Keratinocyte (primary cell): ENCODE measurements around the gene PSAP. TPM values are rescaled to one million over a fixed set of nuclear protein-coding genes. Genes with fewer than 3 reads are reported as not detected.

Experiments
- DNase-seq: peaks from one replicate; pipeline ENCODE4 v3.0.0-alpha.2; 2011; ENCODE audit warnings: low read depth, missing footprints, low spot score
- FAIRE-seq: peaks from 2 replicates; lab custom pipeline; 2011; peaks lifted over from hg19 to GRCh38; lab: Jason Lieb, UNC
- H2AFZ ChIP-seq: 2 replicates; pipeline ENCODE4 v1.6.0; 2012; ENCODE audit warnings: low read length, control low read depth, inconsistent platforms; ENCODE audit not compliant: control insufficient read depth
- H3K27ac ChIP-seq: 2 replicates; pipeline ENCODE4 v1.5.1; 2011; ENCODE audit warnings: low read length; ENCODE audit not compliant: control insufficient read depth, insufficient read depth
- H3K27me3 ChIP-seq: 3 replicates; pipeline ENCODE4 v1.6.0; 2011; ENCODE audit warnings: low read length; ENCODE audit not compliant: control insufficient read depth, insufficient read depth; ENCODE audit errors: extremely low read depth
- H3K36me3 ChIP-seq, 2 experiments: 2 replicates in 1 of 2; 3 replicates in 1 of 2; pipeline ENCODE4 v1.5.1; 2011; ENCODE audit warnings: low read length in 2 of 2, mild to moderate bottlenecking in 1 of 2; ENCODE audit not compliant: control insufficient read depth in 2 of 2, insufficient read depth in 2 of 2; ENCODE audit errors: extremely low read depth in 1 of 2
- H3K4me1 ChIP-seq: 3 replicates; pipeline ENCODE4 v1.5.1; 2011; ENCODE audit warnings: low read length; ENCODE audit not compliant: control insufficient read depth, insufficient read depth; ENCODE audit errors: extremely low read depth
- H3K4me2 ChIP-seq: 3 replicates; pipeline ENCODE4 v1.6.0; 2011; ENCODE audit warnings: low read depth, low read length; ENCODE audit not compliant: control insufficient read depth, insufficient read depth; ENCODE audit errors: extremely low read depth
- H3K4me3 ChIP-seq, 3 experiments: fragments of 200-600 bp in 1 of 3; sonication (generic) in 1 of 3; 2 replicates in 2 of 3; 3 replicates in 1 of 3; pipeline ENCODE4 v1.5.1; 2011 to 2016; ENCODE audit warnings: low read length in 3 of 3, mild to moderate bottlenecking in 3 of 3, control low read depth in 2 of 3, inconsistent platforms in 1 of 3, low read depth in 1 of 3, mixed read lengths in 1 of 3, mixed run types in 1 of 3, moderate library complexity in 1 of 3; ENCODE audit not compliant: control insufficient read depth in 2 of 3, insufficient read depth in 2 of 3; ENCODE audit errors: extremely low read depth in 1 of 3
- H3K79me2 ChIP-seq: 2 replicates; pipeline ENCODE4 v1.6.0; 2012; ENCODE audit warnings: low read length; ENCODE audit not compliant: control insufficient read depth, insufficient read depth
- H3K9ac ChIP-seq: 3 replicates; pipeline ENCODE4 v1.6.0; 2011; ENCODE audit warnings: low read length; ENCODE audit not compliant: control insufficient read depth, insufficient read depth; ENCODE audit errors: extremely low read depth
- H3K9me1 ChIP-seq: 3 replicates; pipeline ENCODE4 v1.6.0; 2011; ENCODE audit warnings: low read length; ENCODE audit not compliant: control insufficient read depth, insufficient read depth; ENCODE audit errors: extremely low read depth
- H3K9me3 ChIP-seq: 2 replicates; pipeline ENCODE4 v1.5.1; 2012; ENCODE audit warnings: low read depth, low read length; ENCODE audit not compliant: control insufficient read depth
- H4K20me1 ChIP-seq: 3 replicates; pipeline ENCODE4 v1.6.0; 2011; ENCODE audit warnings: low read length; ENCODE audit not compliant: control insufficient read depth, insufficient read depth; ENCODE audit errors: extremely low read depth
- EZH2 ChIP-seq: IDR thresholded peaks from one replicate; pipeline ENCODE4 v1.6.1; 2012; ENCODE audit warnings: inconsistent platforms, mild to moderate bottlenecking, low read length, moderate library complexity
- dilution Hi-C: fragments of 300-500 bp; cut with MboI; formaldehyde crosslinking; loops from one replicate; pipeline ENCODE4 v1.7.0; 2020; ENCODE audit warnings: low sequenced_read_pairs; ENCODE audit not compliant: extremely low pct_ligation_motif_present
- polyA plus RNA-seq, 5 experiments: library from polyadenylated mRNA; depleted of rRNA in 3 of 5; stranded (reverse) in 3 of 5; stranded (forward) in 1 of 5; unstranded in 1 of 5; fragments of >200 nt; gene quantifications; 1 replicate in 1 of 5; 2 replicates in 3 of 5; 3 replicates in 1 of 5; pipeline versions ENCODE4 v1.2.1 to v1.2.3, GENCODE V29; 2011 to 2012; ENCODE audit warnings: missing spikeins in 2 of 5, low read depth in 1 of 5, low replicate concordance in 1 of 5
- TF ChIP-seq, protein P1 (sequence below), 3 experiments: IDR thresholded peaks in 1 of 3; conservative IDR thresholded peaks in 1 of 3; optimal IDR thresholded peaks in 1 of 3; 2 replicates in 2 of 3; 3 replicates in 1 of 3; pipeline versions ENCODE3 to v1.5.1; 2011; ENCODE audit warnings: low read length in 3 of 3, mild to moderate bottlenecking in 3 of 3, moderate library complexity in 2 of 3, control low read depth in 1 of 3, inconsistent platforms in 1 of 3; ENCODE audit not compliant: insufficient read depth in 2 of 3; ENCODE audit errors: extremely low read depth in 1 of 3

PSAP gene
- polyA plus RNA-seq, 1 donor (not counting 4 experiments of a cell fraction or from before 2014, with no cell fraction given) = 1,075 TPM

DNA sequence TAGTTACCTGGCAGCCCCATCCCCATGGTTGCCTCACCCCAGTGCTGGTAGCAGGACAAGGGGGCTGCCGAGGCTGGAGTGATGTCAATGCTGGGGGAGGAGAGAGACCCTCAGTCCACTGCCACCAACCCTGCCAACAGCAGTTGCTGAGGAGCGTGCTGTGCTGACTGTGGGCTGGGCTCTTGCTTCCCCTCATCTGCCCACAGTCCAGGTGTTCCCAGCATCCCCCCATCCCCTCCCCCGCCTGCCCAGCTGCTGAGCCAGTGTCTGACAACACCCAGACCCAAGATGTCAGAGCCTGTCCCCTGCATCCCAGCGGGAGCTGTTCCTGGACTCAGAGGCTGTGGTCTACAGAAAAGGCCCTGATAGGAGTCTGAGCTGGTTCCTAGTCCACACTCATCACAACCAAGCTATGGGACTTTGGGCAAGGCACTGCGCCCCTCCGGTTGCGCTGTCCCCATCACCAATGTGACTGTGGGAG lies 14.6 kb upstream of the PSAP start:
- H2AFZ ChIP-seq = no peak overlapping the region
- no peaks in the 10 kb centered on the region for H3K27me3 ChIP-seq
- H3K9me1 ChIP-seq = no peaks in the 10 kb centered on the region
- H3K36me3 ChIP-seq = no peaks in the 10 kb centered on the region
- H3K4me1 ChIP-seq = peaks cover 17% of the 10 kb centered on the region
- no peak overlapping the region for H3K4me3 ChIP-seq
- dilution Hi-C loops = no loop called here
- no peaks in the 10 kb centered on the region for H3K79me2 ChIP-seq
- DNase-seq = no peak
- no peak overlapping the region for H3K9ac ChIP-seq
- no peak for FAIRE-seq
- TF ChIP-seq EZH2 = no peak
- TF ChIP-seq, protein P1, sequence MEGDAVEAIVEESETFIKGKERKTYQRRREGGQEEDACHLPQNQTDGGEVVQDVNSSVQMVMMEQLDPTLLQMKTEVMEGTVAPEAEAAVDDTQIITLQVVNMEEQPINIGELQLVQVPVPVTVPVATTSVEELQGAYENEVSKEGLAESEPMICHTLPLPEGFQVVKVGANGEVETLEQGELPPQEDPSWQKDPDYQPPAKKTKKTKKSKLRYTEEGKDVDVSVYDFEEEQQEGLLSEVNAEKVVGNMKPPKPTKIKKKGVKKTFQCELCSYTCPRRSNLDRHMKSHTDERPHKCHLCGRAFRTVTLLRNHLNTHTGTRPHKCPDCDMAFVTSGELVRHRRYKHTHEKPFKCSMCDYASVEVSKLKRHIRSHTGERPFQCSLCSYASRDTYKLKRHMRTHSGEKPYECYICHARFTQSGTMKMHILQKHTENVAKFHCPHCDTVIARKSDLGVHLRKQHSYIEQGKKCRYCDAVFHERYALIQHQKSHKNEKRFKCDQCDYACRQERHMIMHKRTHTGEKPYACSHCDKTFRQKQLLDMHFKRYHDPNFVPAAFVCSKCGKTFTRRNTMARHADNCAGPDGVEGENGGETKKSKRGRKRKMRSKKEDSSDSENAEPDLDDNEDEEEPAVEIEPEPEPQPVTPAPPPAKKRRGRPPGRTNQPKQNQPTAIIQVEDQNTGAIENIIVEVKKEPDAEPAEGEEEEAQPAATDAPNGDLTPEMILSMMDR (optimal IDR thresholded peaks at IDR 0.05 in 1 of 3, IDR thresholded peaks at IDR 0.05 in 1 of 3, conservative IDR thresholded peaks at IDR 0.05 in 1 of 3; ENCODE audit: extremely low read depth in 1 of 3, insufficient read depth in 2 of 3, low read length in 3 of 3) = no peak
- no peak overlapping the region for H3K27ac ChIP-seq
- no peaks in the 10 kb centered on the region for H4K20me1 ChIP-seq
- no peaks in the 10 kb centered on the region for H3K9me3 ChIP-seq
- no peak overlapping the region for H3K4me2 ChIP-seq

DNA sequence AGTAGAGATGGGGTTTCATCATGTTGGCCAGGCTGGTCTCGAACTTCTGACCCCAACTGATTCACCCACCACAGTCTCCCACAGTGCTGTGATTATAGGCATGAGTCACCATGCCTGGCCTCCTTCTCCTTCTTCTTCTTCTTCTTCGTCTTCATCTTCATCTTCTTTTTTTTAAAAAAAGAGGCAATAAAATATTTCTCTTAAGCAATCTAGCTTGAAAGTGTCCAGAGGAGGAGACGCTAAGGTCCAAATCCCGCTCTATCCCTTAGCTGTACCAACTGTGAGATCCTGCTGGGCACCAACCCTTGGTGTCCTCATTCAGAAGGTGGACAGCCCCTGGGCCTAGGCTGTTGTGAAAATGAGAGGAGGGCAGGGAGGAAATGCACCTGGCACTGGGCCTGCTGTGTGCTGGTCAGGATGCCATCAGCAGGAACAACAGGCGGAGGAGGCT lies 13.9 kb upstream of the PSAP start:
- H3K36me3 ChIP-seq = no peaks in the 10 kb centered on the region
- no peak overlapping the region for H3K27ac ChIP-seq
- H3K9ac ChIP-seq = no peak overlapping the region
- no peak overlapping the region for H3K4me2 ChIP-seq
- no peaks in the 10 kb centered on the region for H3K79me2 ChIP-seq
- peaks cover 24% of the 10 kb centered on the region for H3K4me1 ChIP-seq
- TF ChIP-seq, protein P1 (optimal IDR thresholded peaks at IDR 0.05 in 1 of 3, IDR thresholded peaks at IDR 0.05 in 1 of 3, conservative IDR thresholded peaks at IDR 0.05 in 1 of 3; ENCODE audit: extremely low read depth in 1 of 3, insufficient read depth in 2 of 3, low read length in 3 of 3) = no peak
- TF ChIP-seq EZH2 = no peak
- H3K9me3 ChIP-seq = no peaks in the 10 kb centered on the region
- H3K9me1 ChIP-seq = no peaks in the 10 kb centered on the region
- H4K20me1 ChIP-seq = no peaks in the 10 kb centered on the region
- H3K4me3 ChIP-seq = no peak overlapping the region
- no peak overlapping the region for H2AFZ ChIP-seq
- no peak for FAIRE-seq
- no peaks in the 10 kb centered on the region for H3K27me3 ChIP-seq
- DNase-seq = no peak
- dilution Hi-C loops = no loop called here
